Skeletal muscle satellite cell (primary cell): ENCODE data around the gene QSOX2.

Source experiments
- H3K27me3 ChIP-seq: 2 replicates; pipeline ENCODE4 v1.7.0; 2013; ENCODE audit warnings: low read length; ENCODE audit not compliant: control insufficient read depth, insufficient read depth
- H3K36me3 ChIP-seq: 2 replicates; pipeline ENCODE4 v1.7.0; 2013; ENCODE audit warnings: mild to moderate bottlenecking, control low read depth, low read length; ENCODE audit not compliant: insufficient read depth
- H3K4me1 ChIP-seq: 2 replicates; pipeline ENCODE4 v1.7.0; 2013; ENCODE audit warnings: low read length; ENCODE audit not compliant: control insufficient read depth, insufficient read depth
- H3K4me2 ChIP-seq: 2 replicates; pipeline ENCODE4 v1.7.0; 2013; ENCODE audit warnings: mild to moderate bottlenecking, low read length
- H3K4me3 ChIP-seq: 2 replicates; pipeline ENCODE4 v1.7.0; 2013; ENCODE audit warnings: low read length
- H3K9ac ChIP-seq: 2 replicates; pipeline ENCODE4 v1.7.0; 2013; ENCODE audit warnings: mild to moderate bottlenecking, low read depth, low read length, moderate library complexity
- H3K9me3 ChIP-seq: replicated peaks from 2 replicates; pipeline ENCODE4 v1.7.0; 2013; ENCODE audit warnings: mild to moderate bottlenecking, control low read depth, low read length

Gene QSOX2

GRCh38 chr9:136260936-136261472, 15.4 kb upstream of the QSOX2 start:
- Histone ChIP-seq H3K9ac (no peak overlapping the region), H3K4me1 (peaks cover 2% of the 10 kb centered on the region), H3K4me3 (no peak overlapping the region), H3K27me3 (peaks cover 24% of the 10 kb centered on the region), H3K4me2 (no peak overlapping the region), H3K9me3 (no peaks in the 10 kb centered on the region), H3K36me3 (no peaks in the 10 kb centered on the region)

DNA sequence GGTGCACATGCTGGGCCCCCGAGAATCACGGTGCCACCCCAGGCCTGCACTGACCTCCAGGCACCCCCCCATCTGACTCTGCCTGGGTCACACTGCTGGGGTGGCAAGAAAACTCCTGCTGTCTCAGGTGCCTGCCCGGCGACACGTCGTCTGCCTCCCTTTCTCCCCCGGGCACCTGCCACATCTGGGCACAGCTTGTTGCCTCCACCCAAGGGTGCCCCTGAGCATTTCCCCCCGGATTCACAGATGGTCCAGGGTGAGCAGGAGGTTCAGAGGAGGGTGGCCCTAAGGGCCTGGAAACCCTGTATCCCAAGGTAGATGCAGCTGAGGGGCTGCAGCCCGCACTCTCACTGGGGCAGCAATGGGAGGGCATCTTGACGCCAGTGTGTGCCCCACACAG, 14.9 kb upstream of the QSOX2 start:
- Histone ChIP-seq H3K4me3 (no peak overlapping the region), H3K36me3 (no peaks in the 10 kb centered on the region), H3K9me3 (no peaks in the 10 kb centered on the region), H3K4me2 (no peak overlapping the region), H3K4me1 (peaks cover 7% of the 10 kb centered on the region), H3K27me3 (peaks cover 24% of the 10 kb centered on the region), H3K9ac (no peak overlapping the region)

GRCh38 chr9:136259836-136260235, 14.2 kb upstream of the QSOX2 start:
- Histone ChIP-seq H3K9me3 (no peaks in the 10 kb centered on the region), H3K4me3 (no peak overlapping the region), H3K27me3 (peaks cover 24% of the 10 kb centered on the region), H3K36me3 (no peaks in the 10 kb centered on the region), H3K9ac (no peak overlapping the region), H3K4me2 (no peak overlapping the region), H3K4me1 (peaks cover 14% of the 10 kb centered on the region)

DNA sequence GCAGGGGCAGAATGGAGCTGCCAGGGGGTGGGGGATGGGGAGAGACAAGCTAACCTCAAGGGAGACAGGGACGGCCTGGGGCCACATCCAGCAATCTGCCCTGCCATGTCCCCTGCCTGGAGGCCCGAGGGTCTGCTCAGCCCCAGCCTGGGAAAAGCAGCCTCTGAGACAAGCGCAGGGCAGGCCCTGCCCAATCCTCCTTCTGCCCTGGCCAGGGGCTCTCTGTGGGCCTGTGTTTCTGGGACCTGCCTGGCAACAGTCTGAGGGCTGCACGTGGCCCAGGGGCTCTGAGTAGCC, 13.9 kb upstream of the QSOX2 start:
- Histone ChIP-seq H3K27me3 (peaks cover 23% of the 10 kb centered on the region), H3K36me3 (no peaks in the 10 kb centered on the region), H3K4me3 (no peak overlapping the region), H3K9me3 (no peaks in the 10 kb centered on the region), H3K4me1 (peaks cover 18% of the 10 kb centered on the region), H3K4me2 (no peak overlapping the region), H3K9ac (no peak overlapping the region)

DNA sequence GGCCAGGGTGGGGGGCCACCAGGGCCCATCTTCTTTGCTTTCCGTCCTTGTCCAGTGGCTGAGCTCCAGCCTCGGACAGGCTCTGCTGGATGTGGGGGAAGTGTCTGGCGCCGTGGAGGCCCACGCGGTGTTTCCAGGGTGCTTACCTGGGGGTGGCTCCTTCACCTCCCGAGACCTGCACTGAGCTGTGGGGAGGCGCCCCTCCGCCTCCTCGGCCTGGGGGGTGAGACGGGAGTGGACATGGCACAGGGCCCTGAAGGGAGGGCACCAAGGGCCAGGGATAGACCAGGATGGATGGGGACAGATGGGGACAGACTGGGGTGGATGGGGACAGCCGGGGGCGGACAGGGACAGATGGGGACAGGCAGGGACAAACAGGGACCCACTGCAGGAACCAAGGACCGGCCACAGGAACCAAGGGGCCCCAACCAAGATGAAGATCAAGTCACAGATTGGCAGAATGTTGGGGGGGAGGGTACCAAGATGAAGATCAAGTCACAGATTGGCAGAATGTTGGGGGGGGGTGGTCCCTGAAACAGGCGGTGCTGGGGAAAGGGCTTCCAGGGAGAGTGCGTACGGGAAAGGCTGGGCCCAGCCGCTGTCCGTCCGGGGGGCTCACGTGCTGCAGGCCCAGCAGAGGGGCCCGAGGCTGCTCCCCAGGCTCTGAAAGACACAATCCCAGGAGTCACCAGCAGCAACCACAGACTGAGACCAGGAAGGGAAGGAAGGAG, 13.3 kb upstream of the QSOX2 start:
- Histone ChIP-seq H3K4me1 (peaks cover 21% of the 10 kb centered on the region), H3K4me3 (no peak overlapping the region), H3K9ac (no peak overlapping the region), H3K9me3 (no peaks in the 10 kb centered on the region), H3K36me3 (no peaks in the 10 kb centered on the region), H3K27me3 (peaks cover 20% of the 10 kb centered on the region), H3K4me2 (no peak overlapping the region)

DNA sequence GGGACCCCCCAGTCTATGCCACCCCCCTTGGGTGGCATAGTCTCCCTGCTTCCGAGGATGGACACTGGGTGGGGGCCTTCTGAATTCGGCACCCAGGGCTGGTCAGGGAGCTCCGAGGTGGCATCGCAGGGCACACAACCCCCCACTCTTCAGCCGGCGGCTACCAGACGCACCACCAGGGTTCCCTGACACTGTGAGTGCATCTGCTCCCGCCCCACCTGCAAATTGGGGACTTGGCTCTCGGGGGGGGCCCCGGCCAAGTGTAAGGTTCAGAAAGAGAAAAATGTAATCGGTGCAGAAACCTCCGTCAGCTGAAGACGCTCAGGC, 12.7 kb upstream of the QSOX2 start:
- peaks cover 20% of the 10 kb centered on the region for H3K27me3 ChIP-seq
- H3K9ac ChIP-seq = no peak overlapping the region
- H3K9me3 ChIP-seq = no peaks in the 10 kb centered on the region
- no peak overlapping the region for H3K4me3 ChIP-seq
- H3K4me1 ChIP-seq = peaks cover 21% of the 10 kb centered on the region
- no peak overlapping the region for H3K4me2 ChIP-seq
- no peaks in the 10 kb centered on the region for H3K36me3 ChIP-seq

GRCh38 chr9:136257381-136258298, 12.0 kb upstream of the QSOX2 start:
- H3K9ac ChIP-seq = no peak overlapping the region
- H3K4me2 ChIP-seq = no peak overlapping the region
- no peaks in the 10 kb centered on the region for H3K9me3 ChIP-seq
- no peaks in the 10 kb centered on the region for H3K36me3 ChIP-seq
- H3K4me1 ChIP-seq = peaks cover 21% of the 10 kb centered on the region
- peaks cover 18% of the 10 kb centered on the region for H3K27me3 ChIP-seq
- no peak overlapping the region for H3K4me3 ChIP-seq

DNA sequence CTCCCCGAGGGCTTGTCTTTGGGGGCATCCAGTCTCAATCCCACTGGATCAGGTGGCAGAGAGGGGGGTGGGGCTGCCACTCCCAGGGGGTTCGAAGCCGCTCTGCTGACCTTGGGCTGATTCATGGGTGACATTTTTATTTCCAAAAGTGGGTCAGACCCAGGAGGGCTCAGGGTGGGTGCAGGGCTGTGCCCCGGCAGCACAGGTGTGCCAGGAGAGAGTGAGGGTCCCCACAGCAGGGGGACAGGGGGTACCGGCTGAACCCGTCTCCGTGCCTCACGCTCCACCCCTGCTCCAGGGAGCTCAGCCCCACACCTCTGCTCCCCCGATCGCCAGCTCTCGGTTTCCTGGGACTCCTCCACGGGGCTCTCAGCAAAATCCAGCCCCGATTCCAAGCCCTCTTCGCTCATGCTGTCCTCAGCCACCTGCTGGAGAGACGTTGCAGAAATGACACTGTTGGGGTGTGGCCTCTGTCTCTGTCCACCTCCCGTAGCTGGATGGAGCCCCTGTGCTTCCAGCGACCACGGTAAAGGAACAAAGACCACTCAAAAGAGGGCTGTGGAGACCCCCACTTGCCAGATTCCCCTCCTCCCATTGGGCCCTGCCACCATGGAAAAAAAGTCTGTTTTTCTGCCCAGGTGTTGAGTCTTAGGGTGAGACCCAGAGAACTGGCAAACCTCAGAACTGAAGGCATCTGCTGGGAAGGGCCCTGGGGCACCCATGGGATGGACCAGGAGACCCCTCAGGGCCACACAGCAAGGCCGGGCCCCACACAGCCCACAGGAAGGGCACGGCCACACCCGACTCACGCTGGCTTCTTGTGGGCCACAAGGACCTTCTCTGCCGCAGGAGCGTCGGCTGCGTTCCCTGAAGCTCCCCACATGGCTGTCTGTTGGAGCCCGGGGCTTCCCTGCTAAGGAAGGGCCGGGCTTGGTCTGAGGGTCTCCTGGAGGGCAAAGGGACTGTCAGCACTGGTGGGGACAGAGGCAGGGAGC, 10.6 kb upstream of the QSOX2 start:
- no peaks in the 10 kb centered on the region for H3K9me3 ChIP-seq
- peaks cover 14% of the 10 kb centered on the region for H3K27me3 ChIP-seq
- no peaks in the 10 kb centered on the region for H3K36me3 ChIP-seq
- no peak overlapping the region for H3K4me3 ChIP-seq
- peaks cover 21% of the 10 kb centered on the region for H3K4me1 ChIP-seq
- H3K4me2 ChIP-seq = no peak overlapping the region
- no peak overlapping the region for H3K9ac ChIP-seq

GRCh38 chr9:136255166-136255538, 9.5 kb upstream of the QSOX2 start:
- H3K36me3 ChIP-seq = no peaks in the 10 kb centered on the region
- no peak overlapping the region for H3K4me3 ChIP-seq
- H3K4me2 ChIP-seq = peak overlapping the region; percentile 63
- H3K9me3 ChIP-seq = no peaks in the 10 kb centered on the region
- peak overlapping the region; percentile 6 for H3K9ac ChIP-seq
- peaks cover 17% of the 10 kb centered on the region for H3K27me3 ChIP-seq
- peaks cover 21% of the 10 kb centered on the region for H3K4me1 ChIP-seq

DNA sequence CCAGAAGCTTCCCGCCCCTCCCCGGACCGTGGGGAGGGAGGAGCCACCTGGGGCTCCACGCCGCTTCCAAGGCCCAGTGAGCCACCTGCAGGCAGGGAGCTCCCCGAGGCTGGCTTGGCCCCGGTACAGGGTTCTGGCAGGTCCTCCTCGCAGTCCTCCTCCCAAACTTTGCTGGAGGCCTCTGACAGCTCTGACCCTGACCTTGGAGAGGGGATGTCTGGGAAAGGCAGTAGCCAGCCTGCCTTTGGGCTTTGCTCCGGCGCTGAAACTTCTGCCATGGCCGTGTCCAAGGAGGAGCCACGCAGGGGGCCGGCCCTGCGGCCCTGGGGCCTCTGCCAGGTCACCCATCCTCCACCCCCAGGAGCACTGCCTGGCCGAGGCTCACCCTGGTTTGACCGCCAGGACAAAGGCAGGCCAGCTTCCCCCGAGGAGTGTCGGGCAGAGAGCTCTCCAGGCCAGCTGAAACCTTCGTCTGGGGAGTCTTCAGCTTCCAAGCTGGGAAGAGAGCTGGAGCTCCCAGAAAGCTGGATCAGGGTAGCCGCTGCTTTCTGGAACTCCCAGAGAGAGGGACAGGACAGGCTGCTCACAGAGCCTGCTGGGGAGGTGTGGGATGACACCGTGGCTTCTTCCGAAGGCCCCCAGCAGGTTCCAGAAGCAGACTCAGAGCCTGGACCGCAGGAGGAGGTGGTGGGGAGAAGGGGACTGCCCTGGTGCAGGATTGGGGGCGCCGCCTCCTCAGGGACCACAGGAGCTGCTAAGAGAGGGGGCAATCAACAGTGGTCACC, 9.0 kb upstream of the QSOX2 start:
- H3K4me1 ChIP-seq = peaks cover 21% of the 10 kb centered on the region
- peak overlapping the region; percentile 6 for H3K9ac ChIP-seq
- no peaks in the 10 kb centered on the region for H3K9me3 ChIP-seq
- H3K27me3 ChIP-seq = peaks cover 23% of the 10 kb centered on the region
- H3K4me3 ChIP-seq = no peak overlapping the region
- H3K36me3 ChIP-seq = no peaks in the 10 kb centered on the region
- peak overlapping the region; percentile 63 for H3K4me2 ChIP-seq
